GM21619 (cell line): ENCODE data around the gene DKKL1.

Experiments used
- ATAC-seq: cut with Tn5 transposase; IDR thresholded peaks from one replicate; pipeline ENCODE4 v1.9.1; 2021; ENCODE audit not compliant: unreplicated experiment

The DKKL1 gene

GRCh38 chr19:49418511-49418910, 54.8 kb downstream of the DKKL1 start:
- no peak for ATAC-seq

GRCh38 chr19:49419173-49419572, 55.5 kb downstream of the DKKL1 start:
- no peak for ATAC-seq

- no peak for ATAC-seq
Measured at GRCh38 chr19:49420227-49420626, 56.5 kb downstream of the DKKL1 start.

GRCh38 chr19:49421039-49421877, 57.6 kb downstream of the DKKL1 start:
- no peak for ATAC-seq

GRCh38 chr19:49421878-49422202, 58.2 kb downstream of the DKKL1 start:
- ATAC-seq = no peak

- ATAC-seq = no peak
Measured at GRCh38 chr19:49422407-49423070, 58.9 kb downstream of the DKKL1 start.

GRCh38 chr19:49423071-49423984, 59.7 kb downstream of the DKKL1 start, which contains the start of gene PTH2:
PTH2 (minus strand) TSS chr19:49423441; CDS start chr19:49423339, 102 bp downstream.
- ATAC-seq = no peak

- ATAC-seq = no peak
Measured at GRCh38 chr19:49423985-49424303, 60.3 kb downstream of the DKKL1 start.
